ENCODE measurements around the gene TUBB6.

- TF ChIP-seq CTCF (IDR thresholded peaks at IDR 0.05) (no peak), POLR2A (IDR thresholded peaks at IDR 0.05) (no peak), EP300 (IDR thresholded peaks at IDR 0.05) (no peak)
Observed at GRCh38 chr18:12281861-12282260, 26.2 kb upstream of the TUBB6 start.
